GM18951 (cell line): Measurements from ENCODE around the gene DNAJB4.

Source experiments
- POLR2A ChIP-seq: IDR thresholded peaks from 4 replicates; pipeline ENCODE4 v1.6.1; 2011; ENCODE audit warnings: mild to moderate bottlenecking; ENCODE audit not compliant: insufficient read length, insufficient read depth; ENCODE audit errors: extremely low read depth
- in situ Hi-C: fragments of 300-500 bp; cut with MboI; formaldehyde crosslinking; loops from one replicate; pipeline ENCODE4 v1.12.0; 2022; ENCODE audit warnings: low sequenced_read_pairs, mixed read lengths, inconsistent platforms; ENCODE audit not compliant: unreplicated experiment

DNAJB4 gene

DNA sequence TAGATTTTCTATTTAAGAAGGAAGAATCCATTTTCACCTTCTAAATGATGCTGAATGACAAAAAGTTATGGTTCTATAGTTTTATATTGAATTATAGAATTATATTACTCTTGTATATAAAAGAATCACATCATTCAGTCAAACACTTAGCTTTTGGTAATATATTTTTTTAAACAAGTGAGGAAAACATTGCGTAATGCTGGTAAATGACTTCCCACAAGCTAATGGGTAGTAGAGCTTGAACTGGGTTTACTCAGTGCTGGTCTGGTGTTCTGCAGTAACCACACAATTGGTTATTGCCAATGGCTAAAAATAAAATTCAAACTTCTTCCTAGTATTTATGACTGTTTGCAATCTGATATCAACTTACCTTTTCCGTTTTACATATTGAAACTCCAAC, 30.4 kb downstream of the DNAJB4 start:
- in situ Hi-C loops = no loop called here

GRCh38 chr1:78036450-78036849, 31.7 kb downstream of the DNAJB4 start:
- in situ Hi-C loops = no loop called here
- no peak for TF ChIP-seq POLR2A

More for the DNA sequence above, 30.4 kb downstream of the DNAJB4 start:
- no peak for TF ChIP-seq POLR2A

DNA sequence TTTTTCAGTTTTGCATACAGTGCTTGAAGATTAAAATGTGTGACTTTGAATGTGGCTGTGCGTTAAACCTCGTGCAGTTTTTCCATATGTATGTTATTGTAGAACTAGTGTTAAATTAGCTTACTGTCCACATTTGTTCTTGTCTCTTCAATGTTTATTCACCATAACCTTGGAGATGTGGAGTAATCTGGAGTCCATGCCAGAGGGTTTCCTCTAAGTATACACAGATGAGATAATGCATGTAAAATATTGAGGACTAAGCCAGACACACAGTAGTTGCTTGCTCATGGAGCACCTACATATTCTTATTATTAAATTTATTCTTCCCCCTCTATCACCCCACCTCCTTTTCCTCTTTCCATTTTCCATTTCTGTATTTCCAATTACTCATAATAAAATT, 33.3 kb downstream of the DNAJB4 start:
- TF ChIP-seq POLR2A = no peak
- in situ Hi-C loops = no loop called here

DNA sequence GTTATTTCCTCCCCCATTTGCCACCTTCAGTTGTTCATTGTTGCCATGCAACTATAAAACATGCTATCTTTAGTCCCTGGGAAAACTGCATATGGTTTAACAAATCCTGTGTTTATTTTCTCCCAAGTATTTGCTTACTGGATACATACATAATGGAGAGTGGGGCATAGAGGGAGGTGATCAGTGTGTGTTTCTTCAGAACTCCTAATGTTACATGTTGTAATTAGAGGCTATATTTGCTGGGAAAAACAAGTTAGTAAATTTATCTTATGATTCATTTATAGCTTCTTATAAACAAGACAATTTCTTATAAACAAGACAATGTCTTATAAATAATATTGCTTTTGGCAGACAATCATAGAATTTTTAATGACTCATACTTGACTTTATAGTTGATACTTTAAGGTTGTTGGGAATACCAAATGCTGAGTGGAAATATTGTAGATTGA, 33.8 kb downstream of the DNAJB4 start:
- in situ Hi-C loops = no loop called here
- TF ChIP-seq POLR2A = no peak

- in situ Hi-C loops = no loop called here
- TF ChIP-seq POLR2A = no peak
Measured at GRCh38 chr1:78040484-78041089, 35.8 kb downstream of the DNAJB4 start.

GRCh38 chr1:78043436-78043835, 38.7 kb downstream of the DNAJB4 start:
- in situ Hi-C loops = no loop called here
- TF ChIP-seq POLR2A = no peak

DNA sequence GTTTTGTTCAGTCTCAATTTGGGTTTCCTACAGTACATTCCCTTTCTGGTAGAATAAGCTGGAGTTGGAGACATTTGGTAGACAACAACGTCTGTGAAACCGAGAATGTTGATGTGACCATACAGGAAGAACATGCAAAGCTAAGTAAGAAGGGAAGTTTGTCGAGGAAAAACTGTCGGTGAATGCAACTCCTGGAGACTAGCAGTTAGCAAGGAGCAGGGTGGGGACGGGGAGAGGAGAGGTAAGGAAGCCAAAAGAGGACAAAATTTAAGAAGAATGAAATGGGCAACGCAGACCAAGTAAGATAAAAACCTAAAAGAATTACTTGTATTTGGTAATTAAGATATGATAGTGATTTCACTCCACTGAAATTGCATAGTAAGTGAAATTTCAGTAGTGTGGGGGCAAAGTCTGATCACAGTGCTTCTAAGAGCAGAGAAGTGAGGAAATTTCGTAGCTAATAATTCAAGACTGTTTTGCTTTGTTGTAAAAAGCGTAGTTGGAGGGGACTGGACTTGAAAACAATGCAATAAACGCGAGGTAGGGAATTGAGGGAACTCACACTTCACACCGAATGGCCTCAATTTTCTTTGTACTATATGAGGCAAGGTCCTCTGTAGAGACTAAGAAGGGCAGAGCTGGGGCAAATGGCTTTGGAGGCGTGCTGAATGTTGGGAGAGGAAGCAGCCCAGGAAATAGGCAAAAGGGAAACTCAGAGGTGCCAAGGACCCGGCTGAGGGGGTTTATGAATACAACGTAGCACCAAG, 40.2 kb downstream of the DNAJB4 start:
- in situ Hi-C loops = no loop called here
- no peak for TF ChIP-seq POLR2A

- no peak for TF ChIP-seq POLR2A
- in situ Hi-C loops = no loop called here
Measured at GRCh38 chr1:78045563-78045925, 40.8 kb downstream of the DNAJB4 start.

DNA sequence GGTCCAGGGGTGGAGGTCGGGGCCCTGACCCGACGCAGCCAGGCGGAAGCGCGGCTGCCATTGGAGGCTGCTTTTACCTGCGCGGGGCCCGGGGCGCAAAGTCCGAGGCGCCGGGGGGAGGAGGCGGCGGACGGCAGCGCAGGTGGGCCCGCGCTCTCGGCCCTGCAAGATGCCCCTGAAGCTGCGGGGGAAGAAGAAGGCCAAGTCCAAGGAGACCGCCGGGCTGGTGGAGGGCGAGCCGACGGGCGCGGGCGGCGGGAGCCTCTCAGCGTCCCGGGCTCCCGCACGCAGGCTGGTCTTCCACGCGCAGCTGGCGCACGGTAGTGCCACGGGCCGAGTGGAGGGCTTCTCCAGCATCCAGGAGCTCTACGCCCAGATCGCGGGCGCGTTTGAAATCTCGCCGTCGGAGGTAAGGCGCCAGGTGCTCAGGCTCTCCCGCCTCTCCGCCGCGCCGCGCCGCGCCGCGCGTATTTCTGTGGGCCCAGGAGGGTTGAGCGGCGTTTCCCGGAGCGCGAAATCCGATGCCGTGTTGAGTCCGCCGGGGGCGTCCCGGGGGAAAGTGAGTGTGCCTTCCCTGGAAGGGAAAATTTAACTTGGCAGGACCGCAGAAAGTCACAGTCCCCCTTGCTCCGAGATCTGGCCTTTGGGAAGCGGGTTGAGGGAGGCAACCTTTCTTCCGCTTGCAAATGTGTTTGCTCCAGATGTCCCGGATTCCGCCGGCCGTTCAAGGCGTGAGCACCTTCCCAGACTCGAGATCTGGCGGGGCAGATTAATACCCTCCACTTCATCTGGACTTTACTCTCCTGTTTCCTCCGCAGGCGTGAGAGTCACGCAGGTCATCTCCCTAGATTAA, 41.4 kb downstream of the DNAJB4 start, which contains the start of gene GIPC2:
Gene GIPC2 (plus strand): TSS at position 41 of the 853 bp plus-strand sequence. CDS start 129 bp downstream, at position 170.
- in situ Hi-C loops = no loop called here
- TF ChIP-seq POLR2A = no peak

GRCh38 chr1:78047106-78047505, 42.4 kb downstream of the DNAJB4 start:
- no peak for TF ChIP-seq POLR2A
- in situ Hi-C loops = no loop called here

DNA sequence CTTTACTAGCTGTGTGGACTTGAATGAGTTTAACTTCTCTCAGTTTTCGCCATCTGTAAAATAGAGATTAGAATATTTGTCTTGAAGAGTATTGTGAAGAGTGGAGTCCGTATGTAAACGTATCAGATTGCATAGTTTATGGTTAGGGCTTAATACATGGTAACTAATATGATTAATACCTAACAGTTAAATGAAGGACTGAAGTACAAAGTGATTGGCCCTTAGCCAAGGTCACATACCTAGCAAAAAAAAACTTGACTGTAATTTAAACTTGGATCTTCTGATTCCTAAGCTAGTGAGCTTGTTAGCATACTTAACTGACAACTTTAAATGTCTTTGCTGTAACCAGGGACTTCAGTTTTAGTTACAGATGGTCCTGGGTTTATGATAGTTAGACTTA, 42.9 kb downstream of the DNAJB4 start:
- in situ Hi-C loops = no loop called here
- TF ChIP-seq POLR2A = no peak

DNA sequence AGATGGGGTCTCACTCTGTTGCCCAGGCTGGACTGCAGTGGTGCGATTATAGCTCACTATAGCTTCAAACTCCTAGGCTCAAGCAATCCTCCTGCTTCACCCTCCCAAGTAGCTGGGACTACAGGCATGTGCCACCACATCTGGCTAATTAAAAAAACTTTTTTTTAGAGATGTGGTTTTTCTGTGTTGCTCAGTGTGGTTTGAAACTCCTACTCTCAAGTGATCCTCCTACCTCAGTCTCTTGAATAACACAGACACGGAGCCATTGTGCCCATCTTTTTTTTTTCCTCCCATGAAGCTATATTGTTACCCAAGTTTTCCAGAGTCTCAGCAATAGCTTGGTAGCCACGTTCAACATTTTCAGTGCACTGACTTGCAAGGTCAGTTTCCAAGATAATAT, 43.7 kb downstream of the DNAJB4 start:
- in situ Hi-C loops = no loop called here
- no peak for TF ChIP-seq POLR2A

DNA sequence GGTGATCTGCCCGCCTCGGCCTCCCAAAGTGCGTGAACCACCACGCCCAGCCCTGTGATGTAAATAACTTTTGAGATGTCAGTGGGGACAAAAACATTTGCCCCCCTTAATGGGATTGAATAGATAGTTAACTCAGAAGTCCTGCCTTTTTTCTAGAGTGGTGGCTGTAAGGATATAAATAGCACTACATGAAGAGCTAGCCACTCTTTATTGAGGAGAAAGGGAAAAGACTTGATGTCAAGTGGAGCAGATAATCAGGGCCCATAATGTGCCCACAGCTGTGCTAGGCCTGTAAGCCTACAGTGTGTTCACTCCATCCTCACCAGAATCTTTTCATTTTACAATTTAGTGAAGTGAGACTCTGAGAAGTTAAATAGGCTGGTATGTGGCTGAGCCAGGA, 44.7 kb downstream of the DNAJB4 start:
- no peak for TF ChIP-seq POLR2A
- in situ Hi-C loops = no loop called here
